H1 (cell line): ENCODE data around the gene SLITRK5.

ENCODE experiments used
- CTCF ChIP-seq, 3 experiments: IDR thresholded peaks; 1 replicate in 2 of 3; 2 replicates in 1 of 3; pipeline versions ENCODE4 v1.5.1 to v1.6.1; 2011; ENCODE audit warnings: low read length in 3 of 3, mild to moderate bottlenecking in 3 of 3, inconsistent platforms in 2 of 3, low read depth in 1 of 3, moderate library complexity in 1 of 3; ENCODE audit not compliant: insufficient read depth in 1 of 3; ENCODE audit errors: control extremely low read depth in 1 of 3
- HDAC2 ChIP-seq, 2 experiments: fragments of 300-600 bp in 1 of 2; sonication (generic) in 1 of 2; IDR thresholded peaks; 2 replicates each; pipeline ENCODE4 v1.6.1; 2011 to 2012; ENCODE audit warnings: low read depth in 2 of 2, low read length in 2 of 2, mild to moderate bottlenecking in 2 of 2, moderate library complexity in 2 of 2, borderline replicate concordance in 1 of 2, inconsistent platforms in 1 of 2
- POLR2A ChIP-seq, 2 experiments: IDR thresholded peaks; 1 replicate in 1 of 2; 2 replicates in 1 of 2; pipeline ENCODE4 v1.6.1; 2011; ENCODE audit warnings: low read depth in 2 of 2, low read length in 2 of 2, mild to moderate bottlenecking in 2 of 2; ENCODE audit errors: control extremely low read depth in 1 of 2

DNA sequence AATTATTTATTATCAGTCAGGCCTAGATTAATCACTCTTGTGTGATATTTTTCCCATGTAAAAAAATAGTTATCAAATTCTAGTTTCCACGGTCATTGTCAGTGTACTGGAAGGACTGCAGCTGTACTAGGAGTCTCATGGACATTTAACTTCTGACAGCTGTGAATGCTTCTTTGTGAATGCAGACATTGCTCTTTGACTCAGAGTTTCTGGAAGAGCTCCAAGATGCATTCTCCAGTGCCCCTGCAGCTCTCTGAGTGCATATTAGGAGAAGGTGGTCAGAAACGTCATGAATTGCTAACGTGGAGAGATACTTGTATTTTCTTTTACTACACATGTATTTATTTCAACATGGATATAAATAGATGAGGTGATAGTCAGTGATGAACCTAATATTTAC is 9.7 kb upstream of the SLITRK5 start:
- TF ChIP-seq CTCF (IDR thresholded peaks at IDR 0.05; ENCODE audit: control extremely low read depth in 1 of 3, insufficient read depth in 1 of 3, low read depth in 1 of 3, low read length in 3 of 3) (no peak), HDAC2 (IDR thresholded peaks at IDR 0.05; ENCODE audit: borderline replicate concordance in 1 of 2, low read depth in 2 of 2, low read length in 2 of 2) (no peak), POLR2A (IDR thresholded peaks at IDR 0.05; ENCODE audit: control extremely low read depth in 1 of 2, low read depth in 2 of 2, low read length in 2 of 2) (no peak)
